ENCODE data around the gene IRX2.

DNA sequence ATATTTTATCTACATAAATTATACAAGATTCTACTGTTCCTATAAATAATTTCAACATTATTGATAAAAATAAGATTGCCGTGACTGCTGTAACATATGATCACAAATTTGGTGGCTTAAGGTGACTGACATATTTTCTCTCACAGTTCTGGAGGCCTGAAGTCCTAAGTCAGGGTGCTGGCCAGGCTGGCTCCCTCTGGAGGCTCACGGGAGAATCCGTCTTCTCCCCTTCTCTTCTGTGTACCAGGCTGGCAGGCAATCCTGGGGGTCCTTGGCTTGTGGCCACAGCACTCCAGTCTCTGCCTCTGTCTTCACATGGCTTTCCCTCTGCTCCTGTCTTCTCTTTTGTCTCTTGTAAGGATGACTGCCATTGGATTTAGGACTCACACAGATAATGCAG, 31.7 kb upstream of the IRX2 start:
- TF ChIP-seq, protein P1, sequence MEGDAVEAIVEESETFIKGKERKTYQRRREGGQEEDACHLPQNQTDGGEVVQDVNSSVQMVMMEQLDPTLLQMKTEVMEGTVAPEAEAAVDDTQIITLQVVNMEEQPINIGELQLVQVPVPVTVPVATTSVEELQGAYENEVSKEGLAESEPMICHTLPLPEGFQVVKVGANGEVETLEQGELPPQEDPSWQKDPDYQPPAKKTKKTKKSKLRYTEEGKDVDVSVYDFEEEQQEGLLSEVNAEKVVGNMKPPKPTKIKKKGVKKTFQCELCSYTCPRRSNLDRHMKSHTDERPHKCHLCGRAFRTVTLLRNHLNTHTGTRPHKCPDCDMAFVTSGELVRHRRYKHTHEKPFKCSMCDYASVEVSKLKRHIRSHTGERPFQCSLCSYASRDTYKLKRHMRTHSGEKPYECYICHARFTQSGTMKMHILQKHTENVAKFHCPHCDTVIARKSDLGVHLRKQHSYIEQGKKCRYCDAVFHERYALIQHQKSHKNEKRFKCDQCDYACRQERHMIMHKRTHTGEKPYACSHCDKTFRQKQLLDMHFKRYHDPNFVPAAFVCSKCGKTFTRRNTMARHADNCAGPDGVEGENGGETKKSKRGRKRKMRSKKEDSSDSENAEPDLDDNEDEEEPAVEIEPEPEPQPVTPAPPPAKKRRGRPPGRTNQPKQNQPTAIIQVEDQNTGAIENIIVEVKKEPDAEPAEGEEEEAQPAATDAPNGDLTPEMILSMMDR (IDR thresholded peaks at IDR 0.05; ENCODE audit: extremely low read depth in 1 of 2, insufficient read depth in 1 of 2, low read depth in 1 of 2, low read length in 2 of 2) = no peak
- TF ChIP-seq MYC (IDR thresholded peaks at IDR 0.05; ENCODE audit: low read depth, low read length) (no peak), POLR2A (IDR thresholded peaks at IDR 0.05; ENCODE audit: low read depth, low read length) (no peak), MAX (IDR thresholded peaks at IDR 0.05; ENCODE audit: insufficient read depth, insufficient read length) (no peak), POLR2AphosphoS5 (IDR thresholded peaks at IDR 0.05; ENCODE audit: insufficient read depth, low read depth, low read length) (no peak), FOS (IDR thresholded peaks at IDR 0.05; ENCODE audit: borderline replicate concordance, insufficient read depth, low read length) (no peak), EZH2 (IDR thresholded peaks at IDR 0.05; ENCODE audit: borderline replicate concordance, low read depth, low read length, severe bottlenecking) (no peak), JUN (IDR thresholded peaks at IDR 0.05; ENCODE audit: borderline replicate concordance, insufficient read depth, insufficient read length, low read depth) (no peak)
